Measurements from ENCODE around the gene AGFG1.

The AGFG1 gene

GRCh38 chr2:227455200-227455599, 16.8 kb upstream of the AGFG1 start:
- Histone ChIP-seq H3K27me3 (peaks cover 2% of the 10 kb centered on the region), H3K27ac (peak overlapping the region; percentile 66), H3K4me1 (ENCODE audit: control insufficient read depth in 1 of 2, insufficient read depth in 1 of 2, low read depth in 1 of 2, low read length in 1 of 2) (peaks cover 72 to 74% of the 10 kb centered on the region in 2 experiments), H3K36me3 (no peaks in the 10 kb centered on the region), H3K9me3 (no peaks in the 10 kb centered on the region), H3K4me3 (ENCODE audit: low read depth in 1 of 2, low read length in 1 of 2) (peak overlapping the region in 1 of 2 experiments; percentile 9)
- TF ChIP-seq CTCF (IDR thresholded peaks at IDR 0.05) = no peak

GRCh38 chr2:227456102-227456501, 15.9 kb upstream of the AGFG1 start:
- no peak overlapping the region for H3K4me3 ChIP-seq (ENCODE audit: low read depth in 1 of 2, low read length in 1 of 2)
- H3K9me3 ChIP-seq = no peaks in the 10 kb centered on the region
- H3K27ac ChIP-seq = no peak overlapping the region
- H3K4me1 ChIP-seq (ENCODE audit: control insufficient read depth in 1 of 2, insufficient read depth in 1 of 2, low read depth in 1 of 2, low read length in 1 of 2) = peaks cover 63 to 66% of the 10 kb centered on the region in 2 experiments
- H3K36me3 ChIP-seq = no peaks in the 10 kb centered on the region
- TF ChIP-seq CTCF (IDR thresholded peaks at IDR 0.05) = no peak
- peaks cover 8% of the 10 kb centered on the region for H3K27me3 ChIP-seq

GRCh38 chr2:227456772-227457171, 15.2 kb upstream of the AGFG1 start:
- no peak overlapping the region for H3K4me3 ChIP-seq (ENCODE audit: low read depth in 1 of 2, low read length in 1 of 2)
- H3K27ac ChIP-seq = no peak overlapping the region
- H3K36me3 ChIP-seq = no peaks in the 10 kb centered on the region
- peaks cover 57 to 60% of the 10 kb centered on the region in 2 experiments for H3K4me1 ChIP-seq (ENCODE audit: control insufficient read depth in 1 of 2, insufficient read depth in 1 of 2, low read depth in 1 of 2, low read length in 1 of 2)
- no peaks in the 10 kb centered on the region for H3K9me3 ChIP-seq
- H3K27me3 ChIP-seq = peaks cover 8% of the 10 kb centered on the region
- no peak for TF ChIP-seq CTCF (IDR thresholded peaks at IDR 0.05)

- no peak for TF ChIP-seq CTCF (IDR thresholded peaks at IDR 0.05)
- Histone ChIP-seq H3K4me1 (ENCODE audit: control insufficient read depth in 1 of 2, insufficient read depth in 1 of 2, low read depth in 1 of 2, low read length in 1 of 2) (peaks cover 24 to 26% of the 10 kb centered on the region in 2 experiments), H3K9me3 (no peaks in the 10 kb centered on the region), H3K27ac (no peak overlapping the region), H3K4me3 (ENCODE audit: low read depth in 1 of 2, low read length in 1 of 2) (no peak overlapping the region), H3K27me3 (peaks cover 8% of the 10 kb centered on the region), H3K36me3 (no peaks in the 10 kb centered on the region)
Measured at GRCh38 chr2:227460070-227460485, 11.9 kb upstream of the AGFG1 start.

GRCh38 chr2:227460833-227461232, 11.1 kb upstream of the AGFG1 start:
- no peaks in the 10 kb centered on the region for H3K9me3 ChIP-seq
- no peak for TF ChIP-seq CTCF (IDR thresholded peaks at IDR 0.05)
- H3K27me3 ChIP-seq = peaks cover 8% of the 10 kb centered on the region
- H3K4me1 ChIP-seq (ENCODE audit: control insufficient read depth in 1 of 2, insufficient read depth in 1 of 2, low read depth in 1 of 2, low read length in 1 of 2) = peaks cover 16 to 19% of the 10 kb centered on the region in 2 experiments
- H3K27ac ChIP-seq = no peak overlapping the region
- H3K4me3 ChIP-seq (ENCODE audit: low read depth in 1 of 2, low read length in 1 of 2) = no peak overlapping the region
- H3K36me3 ChIP-seq = no peaks in the 10 kb centered on the region

Data from neutrophil (primary cell).